Measurements from ENCODE around the gene MON2.

The MON2 gene

GRCh38 chr12:62482769-62483168 is 16.1 kb downstream of the MON2 start:
- TF ChIP-seq REST (IDR thresholded peaks at IDR 0.05; ENCODE audit: insufficient read depth in 1 of 2, low read depth in 2 of 2, low read length in 2 of 2) (no peak), SIN3A (IDR thresholded peaks at IDR 0.05; ENCODE audit: borderline replicate concordance, insufficient read depth, low read length) (no peak), POLR2AphosphoS5 (IDR thresholded peaks at IDR 0.05; ENCODE audit: low read depth, low read length) (no peak), FOXP2 (optimal IDR thresholded peaks at IDR 0.05; ENCODE audit: borderline replicate concordance, extremely low read depth, extremely low read length, insufficient read depth) (no peak), TAF1 (IDR thresholded peaks at IDR 0.05; ENCODE audit: borderline replicate concordance, insufficient read depth, low read length) (no peak)

DNA sequence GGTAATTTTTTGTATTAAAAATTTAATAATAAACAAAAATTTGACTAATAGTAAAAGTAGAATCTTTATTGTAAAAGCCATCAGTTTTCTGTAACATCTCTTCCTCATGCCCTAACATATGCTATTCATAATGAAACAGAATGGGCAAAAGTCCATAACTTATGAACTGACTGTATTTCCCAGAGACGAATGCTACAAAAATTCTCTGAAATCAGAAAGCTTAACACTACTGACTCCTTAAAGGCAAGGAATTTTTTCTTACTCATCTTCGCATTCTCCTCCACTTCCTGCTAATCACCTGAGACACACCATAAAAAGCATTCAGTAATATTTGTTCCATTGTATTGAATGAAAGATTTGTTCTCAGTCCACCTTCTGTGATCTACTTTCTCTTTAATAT is 17.6 kb downstream of the MON2 start:
- TF ChIP-seq POLR2AphosphoS5 (IDR thresholded peaks at IDR 0.05; ENCODE audit: low read depth, low read length), result no peak
- no peak for TF ChIP-seq TAF1 (IDR thresholded peaks at IDR 0.05; ENCODE audit: borderline replicate concordance, insufficient read depth, low read length)
- no peak for TF ChIP-seq SIN3A (IDR thresholded peaks at IDR 0.05; ENCODE audit: borderline replicate concordance, insufficient read depth, low read length)

DNA sequence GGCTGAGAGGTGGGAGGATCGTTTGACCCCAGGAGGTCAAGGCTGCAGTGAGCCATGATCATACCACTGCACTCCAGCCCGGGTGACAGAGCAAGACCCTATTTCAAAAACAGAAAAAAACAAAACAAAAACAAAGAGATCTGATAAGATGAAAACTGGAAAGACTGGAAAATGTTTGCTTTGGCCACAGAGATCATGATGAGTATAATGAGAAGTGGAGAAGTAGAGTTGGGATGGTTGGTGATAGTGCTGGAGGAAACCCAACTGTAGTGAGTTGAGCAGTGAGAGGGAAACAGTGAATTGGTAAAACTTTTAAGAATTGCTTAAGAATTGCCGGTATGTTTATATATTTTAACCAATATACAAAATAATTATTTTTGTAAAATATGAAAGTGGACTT is 39.2 kb downstream of the MON2 start:
- TF ChIP-seq TAF1 (IDR thresholded peaks at IDR 0.05; ENCODE audit: borderline replicate concordance, insufficient read depth, low read length), result no peak
- TF ChIP-seq SIN3A (IDR thresholded peaks at IDR 0.05; ENCODE audit: borderline replicate concordance, insufficient read depth, low read length), result no peak
- no peak for TF ChIP-seq REST (IDR thresholded peaks at IDR 0.05; ENCODE audit: insufficient read depth in 1 of 2, low read depth in 2 of 2, low read length in 2 of 2)
- no peak for TF ChIP-seq FOXP2 (optimal IDR thresholded peaks at IDR 0.05; ENCODE audit: borderline replicate concordance, extremely low read depth, extremely low read length, insufficient read depth)
- no peak for TF ChIP-seq POLR2AphosphoS5 (IDR thresholded peaks at IDR 0.05; ENCODE audit: low read depth, low read length)

- TF ChIP-seq FOXP2 (optimal IDR thresholded peaks at IDR 0.05; ENCODE audit: borderline replicate concordance, extremely low read depth, extremely low read length, insufficient read depth), result no peak
- TF ChIP-seq POLR2AphosphoS5 (IDR thresholded peaks at IDR 0.05; ENCODE audit: low read depth, low read length), result no peak
- TF ChIP-seq REST (IDR thresholded peaks at IDR 0.05; ENCODE audit: insufficient read depth in 1 of 2, low read depth in 2 of 2, low read length in 2 of 2), result no peak
- TF ChIP-seq TAF1 (IDR thresholded peaks at IDR 0.05; ENCODE audit: borderline replicate concordance, insufficient read depth, low read length), result no peak
- no peak for TF ChIP-seq SIN3A (IDR thresholded peaks at IDR 0.05; ENCODE audit: borderline replicate concordance, insufficient read depth, low read length)
Observed at GRCh38 chr12:62512901-62513300, 46.3 kb downstream of the MON2 start.

GRCh38 chr12:62516927-62517326 is 50.3 kb downstream of the MON2 start:
- TF ChIP-seq TAF1 (IDR thresholded peaks at IDR 0.05; ENCODE audit: borderline replicate concordance, insufficient read depth, low read length) (no peak), SIN3A (IDR thresholded peaks at IDR 0.05; ENCODE audit: borderline replicate concordance, insufficient read depth, low read length) (no peak), POLR2AphosphoS5 (IDR thresholded peaks at IDR 0.05; ENCODE audit: low read depth, low read length) (no peak), REST (IDR thresholded peaks at IDR 0.05; ENCODE audit: insufficient read depth in 1 of 2, low read depth in 2 of 2, low read length in 2 of 2) (no peak), FOXP2 (optimal IDR thresholded peaks at IDR 0.05; ENCODE audit: borderline replicate concordance, extremely low read depth, extremely low read length, insufficient read depth) (no peak)

All from PFSK-1 (cell line).